Trophoblast cell (in vitro differentiated cells and primary cell): ENCODE results near the gene EMC1. TPM values are rescaled to one million over a fixed set of nuclear protein-coding genes. Genes with fewer than 3 reads are reported as not detected.
A peak's percentile ranks its signal among the peaks of the same experiment; 100 is the strongest.

Source experiments
- DNase-seq, 2 donors: peaks; one replicate each; pipeline ENCODE4 v3.0.0-alpha.2; 2016
- H2AFZ ChIP-seq: 2 replicates; pipeline ENCODE4 v1.6.1; 2013; ENCODE audit warnings: low read length, moderate library complexity, mild to moderate bottlenecking; ENCODE audit not compliant: insufficient read depth, poor library complexity
- H2AK5ac ChIP-seq: 2 replicates; pipeline ENCODE4 v1.6.1; 2013; ENCODE audit warnings: mild to moderate bottlenecking, low read length
- H2BK120ac ChIP-seq: 2 replicates; pipeline ENCODE4 v1.6.1; 2013; ENCODE audit warnings: low read length, mild to moderate bottlenecking, moderate library complexity; ENCODE audit not compliant: insufficient read depth, poor library complexity
- H2BK12ac ChIP-seq: 2 replicates; pipeline ENCODE4 v1.6.1; 2013; ENCODE audit warnings: mild to moderate bottlenecking, low read length, moderate library complexity
- H2BK5ac ChIP-seq: 2 replicates; pipeline ENCODE4 v1.6.1; 2013; ENCODE audit warnings: low read length, low read depth, moderate library complexity, mild to moderate bottlenecking; ENCODE audit not compliant: poor library complexity
- H3K14ac ChIP-seq: 2 replicates; pipeline ENCODE4 v1.6.1; 2013; ENCODE audit warnings: mild to moderate bottlenecking, low read length
- H3K18ac ChIP-seq: 2 replicates; pipeline ENCODE4 v1.6.1; 2013; ENCODE audit warnings: mild to moderate bottlenecking, low read length
- H3K23ac ChIP-seq: 2 replicates; pipeline ENCODE4 v1.6.1; 2013; ENCODE audit warnings: low read length
- H3K27ac ChIP-seq: 2 replicates; pipeline ENCODE4 v1.5.1; 2013; ENCODE audit warnings: low read depth, mild to moderate bottlenecking, inconsistent platforms, low read length, moderate library complexity
- H3K27me3 ChIP-seq: 2 replicates; pipeline ENCODE4 v1.6.1; 2013; ENCODE audit warnings: inconsistent platforms, mild to moderate bottlenecking, low read length, moderate library complexity; ENCODE audit not compliant: insufficient read depth
- H3K36me3 ChIP-seq, 2 experiments: 1 replicate in 1 of 2; 2 replicates in 1 of 2; pipeline ENCODE4 v1.6.1; 2013; ENCODE audit warnings: low read length in 2 of 2, mild to moderate bottlenecking in 2 of 2, moderate library complexity in 1 of 2; ENCODE audit not compliant: insufficient read depth in 2 of 2, control insufficient read depth in 1 of 2
- H3K4ac ChIP-seq: 2 replicates; pipeline ENCODE4 v1.6.1; 2013; ENCODE audit warnings: low read depth, mild to moderate bottlenecking, low read length, moderate library complexity
- H3K4me1 ChIP-seq, 2 experiments: 1 replicate in 1 of 2; 2 replicates in 1 of 2; pipeline ENCODE4 v1.6.1; 2013; ENCODE audit warnings: low read length in 2 of 2, mild to moderate bottlenecking in 2 of 2, moderate library complexity in 1 of 2; ENCODE audit not compliant: insufficient read depth in 2 of 2, control insufficient read depth in 1 of 2
- H3K4me2 ChIP-seq: 2 replicates; pipeline ENCODE4 v1.6.1; 2013; ENCODE audit warnings: inconsistent platforms, mild to moderate bottlenecking, low read length, moderate library complexity
- H3K4me3 ChIP-seq: 2 replicates; pipeline ENCODE4 v1.5.1; 2013; ENCODE audit warnings: mild to moderate bottlenecking, low read depth, low read length, inconsistent platforms
- H3K79me1 ChIP-seq: one replicate; pipeline ENCODE4 v1.6.1; 2013; ENCODE audit warnings: low read length
- H3K79me2 ChIP-seq: 2 replicates; pipeline ENCODE4 v1.6.1; 2013; ENCODE audit warnings: low read length, mild to moderate bottlenecking; ENCODE audit not compliant: control insufficient read depth, insufficient read depth, poor library complexity
- H3K9ac ChIP-seq: 2 replicates; pipeline ENCODE4 v1.6.1; 2013; ENCODE audit warnings: mild to moderate bottlenecking, low read length
- H3K9me3 ChIP-seq: 2 replicates; pipeline ENCODE4 v1.6.1; 2013; ENCODE audit warnings: low read depth, mild to moderate bottlenecking, control low read depth, inconsistent platforms, low read length; ENCODE audit not compliant: insufficient read depth
- H4K12ac ChIP-seq: 2 replicates; pipeline ENCODE4 v1.6.1; 2013; ENCODE audit warnings: low read depth, mild to moderate bottlenecking, low read length, moderate library complexity
- H4K8ac ChIP-seq: 2 replicates; pipeline ENCODE4 v1.6.1; 2013; ENCODE audit warnings: low read depth, mild to moderate bottlenecking, low read length, moderate library complexity
- H4K91ac ChIP-seq: one replicate; pipeline ENCODE4 v1.6.1; 2013; ENCODE audit warnings: low read depth, mild to moderate bottlenecking, low read length, moderate library complexity
- WGBS: extraction: QIAGEN DNeasy Blood & Tissue Kit; methylation state at CpG from one replicate; pipeline ENCODE4 v1.1.7; 2013; ENCODE audit warnings: missing lambda C conversion rate; ENCODE audit not compliant: insufficient read length, insufficient coverage; ENCODE audit errors: extremely low coverage; 5-methylcytosine and 5-hydroxymethylcytosine counted together
- polyA plus RNA-seq: library from polyadenylated mRNA; stranded (reverse); fragments of 200-250 nt; gene quantifications from 2 replicates; pipeline ENCODE4 v1.2.3, GENCODE V29; 2013

Gene EMC1
- 43.1 and 47.2 TPM in 2 replicates for polyA plus RNA-seq

- peak within 1 kb of the TSS; percentile 94 for H4K91ac ChIP-seq
- no CpG with 5 or more reads among the region's 81 CpGs for WGBS
- peak within 1 kb of the TSS; percentile 90 for H3K4me3 ChIP-seq
- H3K79me1 ChIP-seq = peaks cover 10% of the 10 kb centered on the region
- H3K4me2 ChIP-seq = peak within 1 kb of the TSS; percentile 77
- peaks cover 15% of the 10 kb centered on the region in 2 experiments for H3K36me3 ChIP-seq
- no peaks in the 10 kb centered on the region for H3K27me3 ChIP-seq
- DNase-seq = peak; percentile 82 to 91
- H2BK120ac ChIP-seq = peak within 1 kb of the TSS; percentile 92
- peak within 1 kb of the TSS; percentile 61 for H2AK5ac ChIP-seq
- H2AFZ ChIP-seq = peak within 1 kb of the TSS; percentile 81
- H3K79me2 ChIP-seq = peaks cover 27% of the 10 kb centered on the region
- peak within 1 kb of the TSS; percentile 95 for H3K27ac ChIP-seq
- H4K12ac ChIP-seq = peak within 1 kb of the TSS; percentile 78
- H3K23ac ChIP-seq = no peak within 1 kb of the TSS
- H3K4me1 ChIP-seq = peaks cover 4 to 7% of the 10 kb centered on the region in 2 experiments
- peak within 1 kb of the TSS; percentile 77 for H3K18ac ChIP-seq
- H2BK12ac ChIP-seq = no peak within 1 kb of the TSS
- peak within 1 kb of the TSS; percentile 86 for H4K8ac ChIP-seq
- H3K14ac ChIP-seq = peak within 1 kb of the TSS; percentile 93
- H3K9ac ChIP-seq = peak within 1 kb of the TSS; percentile 96
- H3K9me3 ChIP-seq = no peaks in the 10 kb centered on the region
- peak within 1 kb of the TSS; percentile 85 for H3K4ac ChIP-seq
- H2BK5ac ChIP-seq = peak within 1 kb of the TSS; percentile 90
Measured at GRCh38 chr1:19251305-19252196, at the start of gene EMC1, which contains the start of gene MRTO4. Gene EMC1 (minus strand): TSS chr1:19251524. CDS start chr1:19251509, 15 bp downstream. Gene MRTO4 (plus strand): TSS chr1:19251805. CDS start chr1:19251836, 31 bp downstream.

GRCh38 chr1:19300211-19300610, 48.9 kb upstream of the EMC1 start:
- Histone ChIP-seq H3K4me2 (no peak overlapping the region), H2BK120ac (no peak overlapping the region), H3K36me3 (peaks cover 14 to 27% of the 10 kb centered on the region in 2 experiments), H3K4me3 (peak overlapping the region; percentile 44), H3K79me2 (no peaks in the 10 kb centered on the region), H3K4ac (no peak overlapping the region), H3K27ac (no peak overlapping the region), H2BK5ac (no peak overlapping the region), H3K9ac (no peak overlapping the region), H3K27me3 (no peaks in the 10 kb centered on the region), H4K8ac (no peak overlapping the region), H3K4me1 (no peaks in the 10 kb centered on the region), H4K12ac (no peak overlapping the region), H3K9me3 (peaks cover 8% of the 10 kb centered on the region), H2AFZ (no peak overlapping the region), H3K23ac (no peak overlapping the region), H2AK5ac (no peak overlapping the region), H3K18ac (no peak overlapping the region), H2BK12ac (no peak overlapping the region), H4K91ac (no peak overlapping the region), H3K14ac (no peak overlapping the region), H3K79me1 (no peaks in the 10 kb centered on the region)
- WGBS = no CpG with 5 or more reads among the region's 2 CpGs
- DNase-seq = no peak

- Histone ChIP-seq H3K79me2 (no peaks in the 10 kb centered on the region), H3K23ac (no peak overlapping the region), H3K4me2 (no peak overlapping the region), H2AK5ac (no peak overlapping the region), H3K4me1 (no peaks in the 10 kb centered on the region), H3K4ac (no peak overlapping the region), H3K9ac (no peak overlapping the region), H3K4me3 (no peak overlapping the region), H3K79me1 (no peaks in the 10 kb centered on the region), H3K9me3 (peaks cover 11% of the 10 kb centered on the region), H2BK12ac (no peak overlapping the region), H2AFZ (no peak overlapping the region), H3K14ac (no peak overlapping the region), H3K27me3 (no peaks in the 10 kb centered on the region), H3K18ac (no peak overlapping the region), H4K91ac (no peak overlapping the region), H3K36me3 (peaks cover 0 to 2% of the 10 kb centered on the region in 2 experiments), H4K8ac (no peak overlapping the region), H2BK5ac (no peak overlapping the region), H2BK120ac (no peak overlapping the region), H4K12ac (no peak overlapping the region), H3K27ac (no peak overlapping the region)
- DNase-seq = no peak
- no CpG with 5 or more reads among the region's 2 CpGs for WGBS
Measured at GRCh38 chr1:19294638-19295037, 43.3 kb upstream of the EMC1 start.

GRCh38 chr1:19289244-19289643, 37.9 kb upstream of the EMC1 start:
- peak overlapping the region; percentile 61 for H3K4me2 ChIP-seq
- H3K9me3 ChIP-seq = peaks cover 5% of the 10 kb centered on the region
- H3K18ac ChIP-seq = no peak overlapping the region
- no peak overlapping the region for H3K27ac ChIP-seq
- no peak overlapping the region for H2BK120ac ChIP-seq
- WGBS = no CpG with 5 or more reads among the region's 2 CpGs
- H3K23ac ChIP-seq = no peak overlapping the region
- H3K79me1 ChIP-seq = no peaks in the 10 kb centered on the region
- peaks cover 0 to 5% of the 10 kb centered on the region in 2 experiments for H3K36me3 ChIP-seq
- no peak overlapping the region for H3K9ac ChIP-seq
- H3K14ac ChIP-seq = no peak overlapping the region
- H2AK5ac ChIP-seq = no peak overlapping the region
- H4K91ac ChIP-seq = no peak overlapping the region
- no peak overlapping the region for H3K4ac ChIP-seq
- H3K4me3 ChIP-seq = no peak overlapping the region
- no peak overlapping the region for H2AFZ ChIP-seq
- no peak overlapping the region for H4K8ac ChIP-seq
- no peaks in the 10 kb centered on the region for H3K27me3 ChIP-seq
- no peak overlapping the region for H4K12ac ChIP-seq
- no peak overlapping the region for H2BK12ac ChIP-seq
- H2BK5ac ChIP-seq = no peak overlapping the region
- DNase-seq = no peak
- no peaks in the 10 kb centered on the region for H3K79me2 ChIP-seq
- H3K4me1 ChIP-seq = peaks cover 3 to 4% of the 10 kb centered on the region in 2 experiments
